GM12878 (cell line): Measurements from ENCODE around the gene SMARCC1.

ENCODE experiments used
- CREB1 ChIP-seq: IDR thresholded peaks from 2 replicates; pipeline ENCODE4 v1.6.1; 2012; ENCODE audit warnings: low read depth, mild to moderate bottlenecking, inconsistent platforms
- FOXK2 ChIP-seq: fragments of 450-650 bp; IDR thresholded peaks from 2 replicates; pipeline ENCODE4 v1.6.1; 2017; ENCODE audit warnings: mild to moderate bottlenecking, moderate library complexity
- FOXM1 ChIP-seq: IDR thresholded peaks from 2 replicates; pipeline ENCODE4 v1.6.1; 2012; ENCODE audit warnings: low read depth, mild to moderate bottlenecking, inconsistent platforms, low read length, moderate library complexity
- ZZZ3 ChIP-seq: IDR thresholded peaks from 2 replicates; pipeline ENCODE4 v1.6.1; 2011; ENCODE audit warnings: low read depth; ENCODE audit not compliant: control insufficient read depth, insufficient read length
- TF ChIP-seq, protein P1 (sequence below): IDR thresholded peaks from 2 replicates; pipeline ENCODE4 v1.6.1; 2012; ENCODE audit warnings: low read depth, low read length, improper control_type of control experiment

DNA sequence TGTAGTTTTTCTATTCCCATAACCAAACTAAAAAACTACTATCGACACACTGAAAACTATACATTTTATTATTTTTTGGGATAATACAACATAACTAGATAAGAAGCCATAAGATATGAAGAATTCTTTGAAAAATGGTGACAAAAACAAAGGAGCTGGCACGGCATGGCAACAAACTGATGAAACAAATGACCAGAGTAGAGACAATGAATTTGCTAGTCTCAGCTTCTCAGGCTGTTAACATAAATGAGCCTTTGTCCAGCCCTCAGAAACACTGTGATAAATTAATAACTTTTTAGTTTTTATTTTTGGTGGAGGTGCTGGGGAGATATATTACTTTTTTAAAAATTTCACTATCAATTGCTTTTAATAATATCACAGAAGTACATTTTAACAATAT is 100.7 kb downstream of the SMARCC1 start:
- TF ChIP-seq ZZZ3 (no peak), FOXM1 (no peak), CREB1 (no peak), FOXK2 (no peak)
- TF ChIP-seq, protein P1, sequence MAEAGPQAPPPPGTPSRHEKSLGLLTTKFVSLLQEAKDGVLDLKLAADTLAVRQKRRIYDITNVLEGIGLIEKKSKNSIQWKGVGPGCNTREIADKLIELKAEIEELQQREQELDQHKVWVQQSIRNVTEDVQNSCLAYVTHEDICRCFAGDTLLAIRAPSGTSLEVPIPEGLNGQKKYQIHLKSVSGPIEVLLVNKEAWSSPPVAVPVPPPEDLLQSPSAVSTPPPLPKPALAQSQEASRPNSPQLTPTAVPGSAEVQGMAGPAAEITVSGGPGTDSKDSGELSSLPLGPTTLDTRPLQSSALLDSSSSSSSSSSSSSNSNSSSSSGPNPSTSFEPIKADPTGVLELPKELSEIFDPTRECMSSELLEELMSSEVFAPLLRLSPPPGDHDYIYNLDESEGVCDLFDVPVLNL: no peak
